ENCODE measurements around the gene CCDC9B.

DNA sequence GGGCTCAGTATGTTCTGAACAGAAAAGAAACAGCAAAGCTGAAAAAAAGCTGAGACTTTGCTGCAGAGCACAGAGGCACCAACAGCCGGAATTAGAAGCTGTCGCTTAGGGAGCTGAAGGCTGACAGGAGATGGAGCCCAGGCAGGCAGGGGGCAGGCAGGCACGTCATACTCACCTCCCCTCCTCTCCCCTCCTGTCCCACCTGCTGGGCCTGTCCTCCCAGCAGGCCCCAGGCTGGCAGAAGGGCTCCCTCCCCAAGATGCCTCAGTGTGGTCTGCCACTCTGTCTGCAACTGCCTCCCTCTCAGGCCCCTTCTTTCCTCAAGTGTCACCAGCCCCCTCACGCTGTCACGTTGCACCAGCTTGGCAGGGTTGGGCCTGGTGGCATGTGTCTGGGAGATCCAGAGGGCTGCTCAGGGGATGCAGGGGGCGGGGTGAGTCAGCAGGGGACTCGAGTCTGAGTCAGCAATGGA lies 54.6 kb downstream of the CCDC9B start:
- TF ChIP-seq CTCF (IDR thresholded peaks at IDR 0.05) (no peak), POLR2A (IDR thresholded peaks at IDR 0.05) (no peak)

Measured in body of pancreas (tissue), 4 donors.